Left colon (tissue), 2 donors: ENCODE measurements around the gene MGLL. TPM values are rescaled to one million over a fixed set of nuclear protein-coding genes. Genes with fewer than 3 reads are reported as not detected.
A peak's percentile ranks its signal among the peaks of the same experiment; 100 is the strongest.

ENCODE experiments used
- ATAC-seq: fragments of 200-7000 bp; cut with Tn5 transposase; one replicate; pipeline ENCODE4 v1.9.1; 2020; ENCODE audit warnings: mild to moderate bottlenecking, moderate library complexity
- DNase-seq, 2 donors: peaks; one replicate each; pipeline ENCODE4 v3.0.0-alpha.2; 2020
- intact Hi-C, 2 donors: fragments of 100-400 bp; cut with DNase I in 1 of 2; cut with micrococcal nuclease in 1 of 2; formaldehyde crosslinking; loops; one replicate each; pipeline versions ENCODE4 v1.11.2 to v1.14.0; 2022; cut with DNase I, micrococcal nuclease
- total RNA-seq, 2 donors: library from RNA; stranded (reverse); fragmentation: NEBNext Ultra II Directional; extraction: Animal tissue kit (Norgen Biotek cat#: 25700); gene quantifications; one replicate each; pipeline ENCODE4 v1.2.1, GENCODE V29; 2021
- donor health status: DM: no; HTN: no; CAD: no.
- donor health status: DM: yes; HTN: yes; CAD: no.

Gene MGLL
- total RNA-seq, 2 donors from 2014 or later, result 271 to 338 TPM

DNA sequence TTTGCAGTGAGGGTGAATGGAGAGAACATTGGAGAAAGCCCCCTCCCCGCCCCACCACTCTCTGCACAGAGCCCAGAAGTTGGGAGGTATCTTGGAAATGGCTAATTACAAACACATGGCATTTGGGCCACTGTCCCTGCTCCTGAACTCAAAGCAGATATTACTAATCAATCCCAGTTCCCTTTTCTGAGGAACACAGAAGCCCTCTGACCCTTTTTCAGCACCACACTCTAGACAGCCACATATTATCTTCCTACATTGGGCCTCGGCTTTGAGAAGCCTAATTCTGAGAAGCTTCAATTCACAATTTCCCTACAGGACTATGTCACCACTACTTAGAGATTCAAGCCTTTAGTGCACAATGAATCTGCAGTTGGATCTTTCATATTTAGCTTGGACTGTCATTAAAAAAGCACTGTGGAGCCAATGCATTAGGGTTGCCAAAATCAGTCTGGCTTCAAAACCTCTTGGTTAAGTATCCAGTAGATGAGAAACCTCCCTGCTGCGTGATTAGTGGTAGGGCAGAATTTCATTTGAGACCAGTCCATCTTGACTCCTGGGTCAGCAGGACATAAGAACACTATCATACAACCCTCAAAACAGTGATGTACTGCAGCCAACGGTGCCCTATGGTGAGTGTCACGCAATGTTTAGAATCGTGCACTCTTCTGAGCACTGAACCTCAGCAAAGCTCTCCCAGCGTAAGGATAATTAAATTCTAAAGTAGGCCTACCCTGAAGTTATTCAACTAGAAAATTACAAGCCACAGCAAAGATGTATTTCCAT is 26.1 kb downstream of the MGLL start:
- DNase-seq (no peak), ATAC-seq (no peak)
- intact Hi-C loops, result no loop called here

- DNase-seq, result no peak
- intact Hi-C loops, result no loop called here
- ATAC-seq, result no peak
Measured at GRCh38 chr3:127794972-127795371, 27.3 kb downstream of the MGLL start.

GRCh38 chr3:127794402-127794801 is 27.9 kb downstream of the MGLL start:
- ATAC-seq, result no peak
- intact Hi-C loops, result no loop called here
- DNase-seq, result no peak

DNA sequence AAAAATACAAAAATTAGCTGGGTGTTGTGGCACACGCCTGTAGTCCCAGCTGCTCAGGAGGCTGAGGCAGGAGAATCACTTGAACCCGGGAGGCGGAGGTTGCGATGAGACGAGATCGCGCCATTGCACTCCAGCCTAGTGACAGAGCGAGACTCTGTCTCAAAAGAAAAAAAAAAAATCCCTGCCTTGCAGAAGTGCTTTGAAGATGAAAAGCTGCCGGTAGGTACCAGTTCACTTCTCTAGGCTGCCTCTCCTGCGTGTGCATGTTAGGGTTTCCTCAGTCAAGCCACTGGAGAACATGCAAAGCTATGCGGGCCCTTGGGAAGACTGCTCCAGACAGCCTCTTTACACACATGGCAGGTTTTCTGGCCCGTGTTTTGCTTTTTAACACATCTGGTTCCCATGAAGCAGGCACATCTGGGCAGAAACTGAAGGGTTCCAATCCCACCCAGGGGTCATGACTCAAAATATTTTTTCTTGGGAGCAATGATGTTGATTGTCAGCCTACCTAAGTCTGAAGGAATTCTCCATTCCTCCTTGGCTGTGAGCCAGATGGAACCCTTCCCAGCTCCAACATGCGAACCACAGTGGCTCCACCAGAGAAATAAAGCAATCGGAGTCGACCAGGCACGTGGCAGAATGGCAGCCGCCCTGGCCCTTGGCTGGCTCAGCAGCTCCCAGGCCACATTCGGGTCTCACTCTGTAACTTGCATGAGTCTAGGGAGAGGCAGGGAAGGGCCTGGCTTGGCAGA is 29.6 kb downstream of the MGLL start:
- peak in 1 of 2 donors; percentile 55 for DNase-seq
- peak; percentile 34 for ATAC-seq
- intact Hi-C loops, result loop anchor here in 1 of 2 donors (2.0 kb wide), 1 partner anchor 28 kb away; no protein-coding TSS in a partner anchor

DNA sequence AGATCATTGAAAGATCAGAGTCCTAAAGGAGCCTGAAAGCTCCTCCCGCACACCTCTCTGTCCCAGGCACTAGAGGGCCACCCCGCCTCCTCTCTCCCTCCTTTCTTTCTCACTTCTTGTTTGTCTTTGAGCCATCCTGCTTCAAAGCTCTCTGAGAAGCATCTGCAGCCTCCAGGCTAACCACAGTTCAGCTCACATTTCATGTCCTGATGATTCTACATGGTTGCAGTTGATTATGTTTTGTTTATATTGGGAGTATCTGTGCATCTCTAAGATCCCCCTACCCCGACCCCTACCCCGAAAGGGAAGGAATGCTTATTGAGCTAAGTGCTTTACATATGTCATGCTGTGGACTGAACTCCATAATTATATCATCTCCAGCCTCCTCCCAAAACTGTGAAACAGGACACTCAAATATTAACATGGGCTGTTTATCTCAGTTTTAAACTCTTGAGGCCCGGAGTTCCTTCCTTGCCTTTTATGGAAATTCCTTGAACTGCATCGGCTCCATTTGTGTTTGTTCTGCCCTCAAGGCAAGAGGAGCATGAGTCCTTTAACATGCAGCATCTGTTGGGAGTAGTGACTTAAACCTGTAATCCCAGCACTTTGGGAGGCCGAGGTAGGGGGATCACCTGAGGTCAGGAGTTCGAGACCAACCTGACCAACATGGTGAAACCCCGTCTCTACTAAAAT is 30.9 kb downstream of the MGLL start:
- intact Hi-C loops, result no loop called here
- DNase-seq (peak; percentile 58 to 65), ATAC-seq (peak; percentile 63)

DNA sequence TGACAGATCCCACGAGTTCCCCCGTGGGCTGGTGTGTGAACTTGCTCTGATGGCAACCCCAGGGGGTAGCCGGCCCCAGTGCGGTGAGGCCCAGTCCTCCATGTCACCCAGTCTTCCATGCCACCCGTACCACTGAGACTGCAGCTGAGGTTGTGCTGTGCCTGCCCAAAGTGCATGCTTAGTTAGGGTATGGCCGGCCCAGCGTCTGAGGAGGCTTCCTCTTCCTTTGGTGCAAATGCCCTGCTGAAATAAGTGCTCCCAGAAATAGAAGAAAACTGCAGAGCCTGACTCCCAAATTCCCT is 31.5 kb downstream of the MGLL start:
- intact Hi-C loops, result no loop called here
- no peak for ATAC-seq
- DNase-seq, result no peak

- intact Hi-C loops, result no loop called here
- DNase-seq, result no peak
- ATAC-seq, result no peak
Measured at GRCh38 chr3:127789990-127790881, 32.1 kb downstream of the MGLL start.

GRCh38 chr3:127789051-127789450 is 33.3 kb downstream of the MGLL start:
- intact Hi-C loops, result no loop called here
- DNase-seq, result no peak
- no peak for ATAC-seq

DNA sequence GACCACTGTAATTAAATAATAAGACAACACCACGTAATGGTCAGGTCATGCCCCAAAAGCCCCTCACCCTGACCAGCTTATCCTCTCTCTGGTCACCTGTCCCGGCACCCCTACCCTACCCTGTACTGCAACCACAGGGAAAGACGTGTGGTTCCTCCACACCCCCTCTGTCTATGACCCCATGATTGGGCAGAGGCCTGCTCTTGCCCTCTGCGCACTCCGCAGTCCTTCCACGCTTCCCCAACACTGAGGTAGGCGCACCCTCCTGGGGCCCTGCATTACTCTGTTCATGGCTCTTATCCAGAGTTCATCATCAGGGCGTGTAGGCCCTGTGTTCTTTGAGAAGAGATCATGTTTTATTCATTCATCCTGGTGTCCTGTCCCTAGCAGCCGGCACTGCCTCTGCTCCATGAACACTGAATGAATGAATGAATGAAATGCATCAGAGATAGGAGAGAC is 33.8 kb downstream of the MGLL start:
- intact Hi-C loops, result no loop called here
- DNase-seq, result no peak
- no peak for ATAC-seq

GRCh38 chr3:127787571-127788365 is 34.5 kb downstream of the MGLL start:
- intact Hi-C loops, result no loop called here
- DNase-seq (no peak), ATAC-seq (no peak)

GRCh38 chr3:127787071-127787490 is 35.2 kb downstream of the MGLL start:
- peak; percentile 35 to 82 for DNase-seq
- intact Hi-C loops, result no loop called here
- no peak for ATAC-seq

DNA sequence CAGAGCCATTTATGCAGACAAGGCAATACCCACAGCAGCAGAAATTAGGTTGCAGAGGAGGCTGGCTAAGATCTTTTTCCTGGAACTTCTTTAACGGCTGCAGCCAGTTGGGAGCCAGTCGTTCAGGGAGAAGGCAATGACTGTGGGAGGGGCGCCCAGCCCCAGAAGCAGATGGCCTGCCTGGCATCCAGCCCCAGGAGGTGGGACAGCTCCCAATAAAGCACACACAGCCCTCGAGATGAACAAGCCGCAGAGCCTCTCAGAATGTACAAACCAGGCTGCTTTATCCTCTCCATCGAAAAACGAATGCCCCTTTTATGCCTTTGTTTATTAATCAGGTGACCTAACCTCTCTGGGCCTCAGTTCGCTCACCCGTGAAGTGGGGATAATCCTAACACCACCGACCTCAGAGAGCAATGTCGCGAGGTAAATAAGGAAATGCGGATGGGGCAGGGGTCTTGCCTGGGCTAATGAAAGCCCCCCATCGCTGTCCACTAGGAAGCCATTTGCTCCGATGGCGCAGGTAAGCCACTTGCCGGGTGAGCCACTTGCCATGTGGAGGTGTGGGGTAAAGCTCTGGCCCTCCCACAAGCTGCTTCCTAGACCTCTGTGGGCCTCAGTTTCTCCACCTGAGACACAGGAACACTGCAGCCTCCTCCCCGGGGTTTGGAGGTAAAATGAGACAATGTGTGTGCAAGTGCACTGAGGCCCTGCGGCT is 35.8 kb downstream of the MGLL start:
- intact Hi-C loops, result no loop called here
- peak; percentile 78 for ATAC-seq

GRCh38 chr3:127785711-127786265 is 36.5 kb downstream of the MGLL start:
- intact Hi-C loops, result no loop called here
- DNase-seq (peak; percentile 38 to 60), ATAC-seq (peak; percentile 47)

More for the DNA sequence above, 35.8 kb downstream of the MGLL start:
- DNase-seq, result peak; percentile 91 to 95

GRCh38 chr3:127784865-127785710 is 37.2 kb downstream of the MGLL start:
- peak; percentile 77 for ATAC-seq
- intact Hi-C loops, result no loop called here
- DNase-seq, result peak; percentile 75 to 87

- DNase-seq (peak in 1 of 2 donors; percentile 28), ATAC-seq (no peak)
- intact Hi-C loops, result no loop called here
Measured at GRCh38 chr3:127784283-127784682, 38.0 kb downstream of the MGLL start.

GRCh38 chr3:127783642-127784160 is 38.6 kb downstream of the MGLL start:
- ATAC-seq, result no peak
- intact Hi-C loops, result no loop called here
- peak in 1 of 2 donors; percentile 22 for DNase-seq
